ENCODE results near the gene FAM181A. TPM values are rescaled to one million over a fixed set of nuclear protein-coding genes. Genes with fewer than 3 reads are reported as not detected.

Gene FAM181A
- total RNA-seq, 4 donors from 2014 or later, result not detected

- DNase-seq, result no peak
- Histone ChIP-seq H3K36me3 (peaks cover 0 to 10% (median 0%) of the 10 kb centered on the region in 3 donors), H3K9me3 (no peaks in the 10 kb centered on the region), H3K4me3 (no peak overlapping the region), H3K4me1 (peaks cover 0 to 16% (median 7%) of the 10 kb centered on the region in 4 donors), H3K27ac (no peak overlapping the region), H3K27me3 (no peaks in the 10 kb centered on the region)
- no peak for TF ChIP-seq CTCF (IDR thresholded peaks at IDR 0.05)
- TF ChIP-seq POLR2A (IDR thresholded peaks at IDR 0.05), result no peak
These were observed 22.4 kb downstream of the FAM181A start for GRCh38 chr14:93949511-93950075.

- Histone ChIP-seq H3K27me3 (no peaks in the 10 kb centered on the region), H3K4me1 (peaks cover 0 to 23% (median 10%) of the 10 kb centered on the region in 4 donors), H3K4me3 (no peak overlapping the region), H3K9me3 (no peaks in the 10 kb centered on the region), H3K27ac (no peak overlapping the region), H3K36me3 (no peaks in the 10 kb centered on the region)
- DNase-seq, result no peak
- TF ChIP-seq CTCF (IDR thresholded peaks at IDR 0.05), result no peak
- no peak for TF ChIP-seq POLR2A (IDR thresholded peaks at IDR 0.05)
These were observed 23.9 kb downstream of the FAM181A start for GRCh38 chr14:93950948-93951634.

- H3K4me1 ChIP-seq, result peaks cover 0 to 28% (median 18%) of the 10 kb centered on the region in 4 donors
- no peaks in the 10 kb centered on the region for H3K36me3 ChIP-seq
These were observed 24.7 kb downstream of the FAM181A start for GRCh38 chr14:93951635-93952540.

GRCh38 chr14:93952829-93953228 lies 25.7 kb downstream of the FAM181A start:
- Histone ChIP-seq H3K4me3 (peak overlapping the region in 1 of 4 donors; percentile 38), H3K27me3 (no peaks in the 10 kb centered on the region), H3K4me1 (peaks cover 0 to 35% (median 24%) of the 10 kb centered on the region in 4 donors), H3K36me3 (no peaks in the 10 kb centered on the region), H3K9me3 (no peaks in the 10 kb centered on the region), H3K27ac (peak overlapping the region in 2 of 4 donors; percentile 80 to 83)
- DNase-seq, result no peak
- TF ChIP-seq POLR2A (IDR thresholded peaks at IDR 0.05) (no peak), CTCF (IDR thresholded peaks at IDR 0.05) (no peak)

More at GRCh38 chr14:93951635-93952540, 24.7 kb downstream of the FAM181A start:
- TF ChIP-seq CTCF (IDR thresholded peaks at IDR 0.05), result no peak
- no peak for TF ChIP-seq POLR2A (IDR thresholded peaks at IDR 0.05)
- Histone ChIP-seq H3K27me3 (no peaks in the 10 kb centered on the region), H3K4me3 (no peak overlapping the region), H3K9me3 (no peaks in the 10 kb centered on the region), H3K27ac (no peak overlapping the region)
- DNase-seq, result no peak

GRCh38 chr14:93953263-93953662 lies 26.1 kb downstream of the FAM181A start:
- peak overlapping the region; percentile 5 to 38 (median 24) for H3K4me3 ChIP-seq
- peak overlapping the region; percentile 65 to 93 (median 82) for H3K27ac ChIP-seq
- TF ChIP-seq POLR2A (IDR thresholded peaks at IDR 0.05) (no peak), CTCF (IDR thresholded peaks at IDR 0.05) (peak in 2 of 6 experiments; percentile 15 to 35)
- H3K27me3 ChIP-seq, result no peaks in the 10 kb centered on the region
- no peaks in the 10 kb centered on the region for H3K36me3 ChIP-seq
- H3K4me1 ChIP-seq, result peaks cover 0 to 40% (median 28%) of the 10 kb centered on the region in 4 donors
- peak in 2 of 3 donors; percentile 76 to 77 for DNase-seq
- no peaks in the 10 kb centered on the region for H3K9me3 ChIP-seq

Measured in Peyer's patch (tissue), 4 donors.